IMR-90 (cell line): Measurements from ENCODE around the gene CPNE9. TPM values are rescaled to one million over a fixed set of nuclear protein-coding genes. Genes with fewer than 3 reads are reported as not detected.

ENCODE experiments used
- ATAC-seq: fragments of 200-7000 bp; cut with Tn5 transposase; 2 replicates; pipeline ENCODE4 v1.9.1; 2020; ENCODE audit warnings: low read depth, mild to moderate bottlenecking, moderate library complexity
- BruUV-seq: library from RNA; stranded (reverse); fragments of 400-500 nt; replicated peaks from 2 replicates; lab custom pipeline; 2021; lab: Mats Ljungman, UMichigan
- CTCF ChIA-PET: fragments of 300-600 bp; formaldehyde crosslinking; extraction: SDS; loops from one replicate; lab custom pipeline; 2021; ENCODE audit warnings: antibody characterized with exemption; lab: Yijun Ruan, JAX
- POLR2A ChIA-PET: fragments of 300-600 bp; sonication (Branson Sonifier 250); formaldehyde crosslinking; loops from one replicate; lab custom pipeline; 2022; ENCODE audit warnings: antibody characterized with exemption; ENCODE audit not compliant: unreplicated experiment; lab: Charles Lee
- DNase-seq: peaks from one replicate; pipeline ENCODE4 v3.0.0; 2013
- H2AFZ ChIP-seq: replicated peaks from 2 replicates; pipeline ENCODE3; 2013; ENCODE audit warnings: low read length, mild to moderate bottlenecking; ENCODE audit not compliant: poor library complexity
- H2AK5ac ChIP-seq: 2 replicates; pipeline ENCODE4 v1.6.1; 2013; ENCODE audit warnings: low read depth, low read length, inconsistent platforms
- H2AK9ac ChIP-seq: replicated peaks from 2 replicates; pipeline ENCODE3; 2013; ENCODE audit warnings: mild to moderate bottlenecking, low read depth, low read length, moderate library complexity; ENCODE audit not compliant: poor library complexity
- H2BK120ac ChIP-seq: 2 replicates; pipeline ENCODE4 v1.6.1; 2013; ENCODE audit warnings: low read depth, low read length, inconsistent platforms
- H2BK15ac ChIP-seq: 3 replicates; pipeline ENCODE4 v1.6.1; 2013; ENCODE audit warnings: low read depth, low read length, inconsistent platforms
- H2BK20ac ChIP-seq: 2 replicates; pipeline ENCODE4 v1.6.1; 2013; ENCODE audit warnings: low read depth, mild to moderate bottlenecking, inconsistent platforms, low read length, moderate library complexity
- H2BK5ac ChIP-seq: 2 replicates; pipeline ENCODE4 v1.6.1; 2013; ENCODE audit warnings: mild to moderate bottlenecking, low read depth, low read length, inconsistent platforms; ENCODE audit not compliant: poor library complexity, severe bottlenecking
- H3K14ac ChIP-seq: replicated peaks from 2 replicates; pipeline ENCODE4 v1.6.1; 2013; ENCODE audit warnings: low read depth, low read length, inconsistent platforms
- H3K18ac ChIP-seq: 2 replicates; pipeline ENCODE4 v1.6.1; 2013; ENCODE audit warnings: low read depth, low read length, control low read depth
- H3K23ac ChIP-seq: 2 replicates; pipeline ENCODE4 v1.6.1; 2013; ENCODE audit warnings: low read depth, low read length, inconsistent platforms
- H3K27ac ChIP-seq: 2 replicates; pipeline ENCODE4 v1.5.1; 2013; ENCODE audit warnings: mild to moderate bottlenecking, control low read depth, low read length; ENCODE audit not compliant: insufficient read depth
- H3K27me3 ChIP-seq: 2 replicates; pipeline ENCODE4 v1.6.1; 2013; ENCODE audit warnings: low read length; ENCODE audit not compliant: control insufficient read depth, insufficient read depth
- H3K36me3 ChIP-seq: 2 replicates; pipeline ENCODE4 v1.6.1; 2013; ENCODE audit warnings: low read length, mixed read lengths; ENCODE audit not compliant: control insufficient read depth, insufficient read depth
- H3K4ac ChIP-seq: 2 replicates; pipeline ENCODE4 v1.6.1; 2013; ENCODE audit warnings: low read depth, low read length, inconsistent platforms
- H3K4me1 ChIP-seq: 2 replicates; pipeline ENCODE4 v1.6.1; 2013; ENCODE audit warnings: low read length, mixed read lengths; ENCODE audit not compliant: control insufficient read depth, insufficient read depth
- H3K4me2 ChIP-seq: 2 replicates; pipeline ENCODE4 v1.6.1; 2013; ENCODE audit warnings: low read depth, mild to moderate bottlenecking, control low read depth, low read length, moderate library complexity
- H3K4me3 ChIP-seq: 2 replicates; pipeline ENCODE4 v1.5.1; 2013; ENCODE audit warnings: low read depth, mild to moderate bottlenecking, control low read depth, low read length, moderate library complexity; ENCODE audit not compliant: insufficient read depth
- H3K56ac ChIP-seq: 2 replicates; pipeline ENCODE4 v1.6.1; 2013; ENCODE audit warnings: low read length, inconsistent platforms; ENCODE audit not compliant: insufficient read depth; ENCODE audit errors: extremely low read depth
- H3K79me1 ChIP-seq, 2 experiments: 2 replicates each; pipeline ENCODE4 v1.6.1; 2013; ENCODE audit warnings: low read length in 2 of 2, inconsistent platforms in 1 of 2, low read depth in 1 of 2
- H3K9ac ChIP-seq: 2 replicates; pipeline ENCODE4 v1.6.1; 2013; ENCODE audit warnings: low read depth, low read length, control low read depth
- H3K9me1 ChIP-seq: 2 replicates; pipeline ENCODE4 v1.6.1; 2013; ENCODE audit warnings: low read length, inconsistent platforms; ENCODE audit not compliant: insufficient read depth
- H3K9me3 ChIP-seq: 2 replicates; pipeline ENCODE4 v1.6.1; 2013; ENCODE audit warnings: low read length; ENCODE audit not compliant: control insufficient read depth, insufficient read depth
- H4K20me1 ChIP-seq: 2 replicates; pipeline ENCODE4 v1.6.1; 2013; ENCODE audit warnings: low read length, inconsistent platforms; ENCODE audit not compliant: insufficient read depth
- H4K5ac ChIP-seq: 2 replicates; pipeline ENCODE4 v1.6.1; 2013; ENCODE audit warnings: mild to moderate bottlenecking, low read depth, low read length, control low read depth
- H4K8ac ChIP-seq, 2 experiments: 2 replicates each; pipeline ENCODE4 v1.6.1; 2013; ENCODE audit warnings: low read depth in 2 of 2, low read length in 2 of 2, control low read depth in 1 of 2, inconsistent platforms in 1 of 2
- H4K91ac ChIP-seq: 2 replicates; pipeline ENCODE4 v1.6.1; 2013; ENCODE audit warnings: low read depth, low read length, inconsistent platforms; ENCODE audit not compliant: insufficient read depth
- MXI1 ChIP-seq: IDR thresholded peaks from 2 replicates; pipeline ENCODE4 v1.6.1; 2012; ENCODE audit warnings: low read depth, mild to moderate bottlenecking, low read length, moderate library complexity, borderline replicate concordance
- NFE2L2 ChIP-seq: fragments of 150-350 bp; IDR thresholded peaks from 2 replicates; pipeline ENCODE4 v1.6.1; 2016; ENCODE audit warnings: low read depth, mild to moderate bottlenecking, low read length
- SMC3 ChIP-seq: fragments of 150-350 bp; IDR thresholded peaks from 2 replicates; pipeline ENCODE4 v1.6.1; 2016; ENCODE audit warnings: low read depth, mild to moderate bottlenecking, antibody characterized with exemption, low read length, moderate library complexity
- WGBS, 2 experiments: methylation state at CpG; one replicate each; pipeline versions ENCODE4 v1.1.5 to v1.1.7; 2013; ENCODE audit warnings: missing lambda C conversion rate in 2 of 2; ENCODE audit not compliant: insufficient read length in 1 of 2; ENCODE audit errors: extremely low coverage in 2 of 2; 5-methylcytosine and 5-hydroxymethylcytosine counted together
- dilution Hi-C: fragments of 300-500 bp; cut with HindIII; formaldehyde crosslinking; loops from one replicate; pipeline ENCODE4 v1.14.3; 2018; ENCODE audit warnings: low sequenced_read_pairs; ENCODE audit not compliant: unreplicated experiment
- in situ Hi-C: fragments of 300-500 bp; cut with MboI; formaldehyde crosslinking; loops from 3 replicates; pipeline ENCODE4 v1.14.3; 2019; ENCODE audit warnings: low sequenced_read_pairs, inconsistent platforms, mixed read lengths
- intact Hi-C: fragments of 100-400 bp; cut with micrococcal nuclease; formaldehyde crosslinking; loops from 2 replicates; pipeline ENCODE4 v1.10.0; 2022
- polyA plus RNA-seq, 3 experiments: library from polyadenylated mRNA; depleted of rRNA; stranded (reverse); fragments of >200 nt; gene quantifications; 2 replicates each; pipeline ENCODE4 v1.2.3, GENCODE V29; 2012; ENCODE audit warnings: low replicate concordance in 1 of 3
- total RNA-seq: library from RNA; depleted of rRNA; stranded (reverse); fragments of >200 nt; gene quantifications from 2 replicates; pipeline ENCODE4 v1.2.3, GENCODE V29; 2012

CPNE9 gene
- total and polyA plus RNA-seq, 2 of the 4 experiments (the other 2 are of a cell fraction), result not detected

DNA sequence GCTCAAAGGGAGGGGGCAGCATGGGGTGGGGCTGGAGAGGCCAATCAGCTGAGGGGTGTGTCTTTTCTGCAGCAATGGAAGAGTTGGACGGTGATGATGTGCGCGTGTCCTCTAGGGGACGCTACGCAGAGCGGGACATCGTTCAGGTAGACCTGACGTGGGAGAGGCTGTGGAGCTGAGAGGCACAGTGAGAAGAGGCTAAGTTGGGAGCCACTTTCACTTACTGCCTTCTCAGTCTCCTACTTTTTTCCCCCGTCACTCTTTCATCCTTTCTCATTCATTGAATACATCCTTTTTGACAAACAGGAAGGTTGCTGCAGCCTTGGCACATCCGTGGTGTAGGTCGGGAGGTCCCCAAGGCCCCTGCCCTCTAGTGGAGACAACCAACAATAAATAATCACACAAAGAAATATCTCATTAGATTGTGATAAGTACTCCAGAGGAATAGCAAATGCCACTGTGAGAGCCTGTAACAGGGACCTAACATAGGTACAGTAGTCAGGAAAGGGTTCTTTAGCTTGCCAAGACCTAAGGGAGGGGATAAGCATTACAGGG is 23.5 kb downstream of the CPNE9 start:
- H4K8ac ChIP-seq, result no peak overlapping the region
- peak overlapping the region; percentile 61 for H2AFZ ChIP-seq
- CTCF ChIA-PET, result interaction anchor here (0.7 kb wide), 1 partner anchor 11 kb away, joined by 3 read pairs; no protein-coding TSS in a partner anchor
- POLR2A ChIA-PET, result no interaction called here
- no peak overlapping the region for H3K56ac ChIP-seq
- H3K4me1 ChIP-seq, result no peaks in the 10 kb centered on the region
- no peaks in the 10 kb centered on the region for H3K79me1 ChIP-seq
- H2BK120ac ChIP-seq, result no peak overlapping the region
- DNase-seq (no peak), ATAC-seq (no peak)
- H2BK20ac ChIP-seq, result no peak overlapping the region
- H4K91ac ChIP-seq, result no peak overlapping the region
- no peak overlapping the region for H2AK5ac ChIP-seq
- H4K20me1 ChIP-seq, result 0 out of 2 replicates have a peak, but pooled peaks cover 2% of the 10 kb centered on the region
- H3K36me3 ChIP-seq, result no peaks in the 10 kb centered on the region
- no peak for TF ChIP-seq NFE2L2
- no peak for TF ChIP-seq MXI1
- 0 out of 2 replicates have a peak, but pooled peaks have one; percentile 2 for TF ChIP-seq SMC3
- no peak overlapping the region for H3K23ac ChIP-seq
- intact Hi-C loops (no loop called here), in situ Hi-C loops (no loop called here), dilution Hi-C loops (no loop called here)
- no peak overlapping the region for H3K4me2 ChIP-seq
- H4K5ac ChIP-seq, result no peak overlapping the region
- H2BK15ac ChIP-seq, result no peak overlapping the region
- H3K9me3 ChIP-seq, result no peaks in the 10 kb centered on the region
- H3K4ac ChIP-seq, result no peak overlapping the region
- H3K27me3 ChIP-seq, result no peaks in the 10 kb centered on the region; the same call in 1 of the 2 replicates
- H3K27ac ChIP-seq, result no peak overlapping the region
- H2BK5ac ChIP-seq, result no peak overlapping the region
- no peak overlapping the region for H3K18ac ChIP-seq
- no peak overlapping the region for H3K9ac ChIP-seq
- no peak overlapping the region for H3K14ac ChIP-seq
- no peak overlapping the region for H3K4me3 ChIP-seq
- no TSS peak for BruUV-seq
- H3K9me1 ChIP-seq, result no peaks in the 10 kb centered on the region; the same call in 1 of the 2 replicates
- H2AK9ac ChIP-seq, result no peak overlapping the region
- no CpG with 5 or more reads among the region's 11 CpGs for WGBS, 2 experiments
